Endothelial cell of coronary artery (primary cell): ENCODE data around the gene PRTN3. TPM values are rescaled to one million over a fixed set of nuclear protein-coding genes. Genes with fewer than 3 reads are reported as not detected.

Experiments used
- total RNA-seq: library from RNA; depleted of rRNA; stranded (reverse); fragments of >200 nt; gene quantifications from 2 replicates; pipeline ENCODE4 v1.2.3, GENCODE V29; 2014

The PRTN3 gene
- total RNA-seq: not detected in 2 replicates

GRCh38 chr19:840519-841206 lies at the start of gene PRTN3:
Gene PRTN3, plus strand, starts transcription at chr19:840999. Its CDS starts 10 bp downstream, at chr19:841009.

GRCh38 chr19:796692-797527 lies 43.9 kb upstream of the PRTN3 start, which contains the start of gene PTBP1:
Gene PTBP1, plus strand, starts transcription at chr19:797452. Its CDS starts 46 bp downstream, at chr19:797498.

GRCh38 chr19:821825-822503 lies 18.8 kb upstream of the PRTN3 start, which contains the start of gene PLPPR3:
Gene PLPPR3, minus strand, starts transcription at chr19:821955. Its CDS starts 396 bp downstream, at chr19:821559.

GRCh38 chr19:827710-828321 lies 13.0 kb upstream of the PRTN3 start, which contains the start of gene AZU1:
Gene AZU1, plus strand, starts transcription at chr19:827837. Its CDS starts 10 bp downstream, at chr19:827847.

GRCh38 chr19:852136-853013 lies 11.6 kb downstream of the PRTN3 start, which contains the start of gene ELANE:
Gene ELANE, plus strand, starts transcription at chr19:852303. Its CDS starts 26 bp downstream, at chr19:852329.

GRCh38 chr19:858868-859843 lies 18.4 kb downstream of the PRTN3 start, which contains the start of gene CFD:
Gene CFD, plus strand, starts transcription at chr19:859664. Its CDS starts 26 bp downstream, at chr19:859690.

GRCh38 chr19:892894-893689 lies 52.3 kb downstream of the PRTN3 start, which contains the start of the genes MED16 and RNU6-9:
Gene MED16, minus strand, starts transcription at chr19:893187. Its CDS starts 2,056 bp downstream, at chr19:891131.
Gene RNU6-9, plus strand, starts transcription at chr19:893484.

Other genes starting within 250 kb of the PRTN3 start
- gene POLRMT, start 207.5 kb upstream of the PRTN3 start, total RNA-seq: 26.4 and 40.2 TPM in 2 replicates
- gene FGF22, start 201.1 kb upstream of the PRTN3 start, total RNA-seq: 0.09 TPM in 1 of 2 replicates, not detected in the other
- 23.8 and 28.8 TPM in 2 replicates for gene RNF126, start 177.8 kb upstream of the PRTN3 start, total RNA-seq
- 19.2 and 77.1 TPM in 2 replicates for gene FSTL3, start 164.6 kb upstream of the PRTN3 start, total RNA-seq
- not detected in 2 replicates for gene PRSS57, start 145.5 kb upstream of the PRTN3 start, total RNA-seq
- gene PALM, start 132.1 kb upstream of the PRTN3 start, total RNA-seq: 2.8 and 6.8 TPM in 2 replicates
- under 0.01 TPM in 1 of 2 replicates, not detected in the other for gene MISP, start 89.9 kb upstream of the PRTN3 start, total RNA-seq
- gene PTBP1, start 43.5 kb upstream of the PRTN3 start, total RNA-seq: 129 and 144 TPM in 2 replicates
- gene PLPPR3, start 19.0 kb upstream of the PRTN3 start, total RNA-seq: 0.19 and 0.36 TPM in 2 replicates
- not detected in 2 replicates for gene AZU1, start 13.2 kb upstream of the PRTN3 start, total RNA-seq
- gene ELANE, start 11.3 kb downstream of the PRTN3 start, total RNA-seq: not detected in 2 replicates
- gene CFD, start 18.7 kb downstream of the PRTN3 start, total RNA-seq: 0.28 and 1.4 TPM in 2 replicates
- gene MED16, start 52.2 kb downstream of the PRTN3 start, total RNA-seq: 25.1 and 27.3 TPM in 2 replicates
- not detected in 2 replicates for gene RNU6-9, start 52.5 kb downstream of the PRTN3 start, total RNA-seq
- gene R3HDM4, start 72.2 kb downstream of the PRTN3 start, total RNA-seq: 18.2 and 23.4 TPM in 2 replicates
- gene KISS1R, start 76.3 kb downstream of the PRTN3 start, total RNA-seq: not detected in 2 replicates
- gene ARID3A, start 85.0 kb downstream of the PRTN3 start, total RNA-seq: 4.9 and 8.7 TPM in 2 replicates
- gene WDR18, start 143.3 kb downstream of the PRTN3 start, total RNA-seq: 141 and 143 TPM in 2 replicates
- 0.19 and 0.27 TPM in 2 replicates for gene GRIN3B, start 159.4 kb downstream of the PRTN3 start, total RNA-seq
- 48.3 and 59.8 TPM in 2 replicates for gene TMEM259, start 180.1 kb downstream of the PRTN3 start, total RNA-seq
- not detected in 2 replicates for gene RNU6-2, start 180.5 kb downstream of the PRTN3 start, total RNA-seq
- 187 and 190 TPM in 2 replicates for gene CNN2, start 185.6 kb downstream of the PRTN3 start, total RNA-seq
- 4.0 and 4.8 TPM in 2 replicates for gene ABCA7, start 199.1 kb downstream of the PRTN3 start, total RNA-seq
- gene ARHGAP45, start 226.2 kb downstream of the PRTN3 start, total RNA-seq: 5.6 and 9.5 TPM in 2 replicates